H1 (cell line): ENCODE measurements around the gene HBEGF. TPM values are rescaled to one million over a fixed set of nuclear protein-coding genes. Genes with fewer than 3 reads are reported as not detected.

ENCODE experiments used
- ATF3 ChIP-seq: IDR thresholded peaks from 2 replicates; pipeline ENCODE4 v1.6.1; 2011; ENCODE audit warnings: low read depth, mild to moderate bottlenecking, low read length; ENCODE audit not compliant: insufficient read depth
- CHD7 ChIP-seq: fragments of 300-600 bp; sonication (generic); IDR thresholded peaks from 2 replicates; pipeline ENCODE4 v1.7.1; 2012; ENCODE audit warnings: low read length, moderate library complexity, mild to moderate bottlenecking, inconsistent platforms; ENCODE audit not compliant: insufficient replicate concordance
- EP300 ChIP-seq, 2 experiments: IDR thresholded peaks; 1 replicate in 1 of 2; 2 replicates in 1 of 2; pipeline ENCODE4 v1.6.1; 2011 to 2012; ENCODE audit warnings: low read depth in 2 of 2, low read length in 2 of 2, mild to moderate bottlenecking in 2 of 2, borderline replicate concordance in 1 of 2, inconsistent platforms in 1 of 2, moderate library complexity in 1 of 2
- EZH2 ChIP-seq: fragments of 200-600 bp; sonication (generic); IDR thresholded peaks from 2 replicates; pipeline ENCODE4 v1.7.1; 2012; ENCODE audit warnings: low read depth, mild to moderate bottlenecking, moderate library complexity, low read length, inconsistent platforms; ENCODE audit not compliant: severe bottlenecking
- RAD21 ChIP-seq, 2 experiments: IDR thresholded peaks in 1 of 2; conservative IDR thresholded peaks in 1 of 2; 2 replicates each; pipeline ENCODE4 v1.6.1; 2011; ENCODE audit warnings: low read depth in 2 of 2, low read length in 2 of 2, improper control_type of control experiment in 1 of 2, inconsistent platforms in 1 of 2, mild to moderate bottlenecking in 1 of 2, moderate library complexity in 1 of 2
- RFX5 ChIP-seq: IDR thresholded peaks from 2 replicates; pipeline ENCODE4 v1.6.1; 2011; ENCODE audit warnings: low read depth, low read length, improper control_type of control experiment, borderline replicate concordance
- RXRA ChIP-seq: IDR thresholded peaks from 2 replicates; pipeline ENCODE4 v1.6.1; 2011; ENCODE audit warnings: low read depth, mild to moderate bottlenecking, low read length, moderate library complexity; ENCODE audit not compliant: insufficient read depth
- SP4 ChIP-seq: IDR thresholded peaks from 2 replicates; pipeline ENCODE4 v1.6.1; 2012; ENCODE audit warnings: low read length, inconsistent platforms
- polyA plus RNA-seq, 7 experiments: library from polyadenylated mRNA; depleted of rRNA in 3 of 7; stranded (reverse) in 5 of 7; unstranded in 2 of 7; fragments of >200 nt in 5 of 7; fragments of 200-250 nt in 2 of 7; gene quantifications; 1 replicate in 5 of 7; 2 replicates in 1 of 7; 4 replicates in 1 of 7; pipeline versions ENCODE4 v1.2.1 to v1.2.3, GENCODE V29; 2011 to 2013; ENCODE audit warnings: missing spikeins in 2 of 7, mixed read lengths in 2 of 7
- total RNA-seq: library from RNA; stranded (reverse); fragmentation: NEBNext Ultra II Directional; extraction: Animal tissue kit (Norgen Biotek cat#: 25700); gene quantifications from 2 replicates; pipeline ENCODE4 v1.2.1, GENCODE V29; 2021

HBEGF gene
- total and polyA plus RNA-seq, 2 of the 8 experiments (the other 6 are each of a cell fraction or from before 2014, with no cell fraction given): 2.4 to 2.5 TPM

DNA sequence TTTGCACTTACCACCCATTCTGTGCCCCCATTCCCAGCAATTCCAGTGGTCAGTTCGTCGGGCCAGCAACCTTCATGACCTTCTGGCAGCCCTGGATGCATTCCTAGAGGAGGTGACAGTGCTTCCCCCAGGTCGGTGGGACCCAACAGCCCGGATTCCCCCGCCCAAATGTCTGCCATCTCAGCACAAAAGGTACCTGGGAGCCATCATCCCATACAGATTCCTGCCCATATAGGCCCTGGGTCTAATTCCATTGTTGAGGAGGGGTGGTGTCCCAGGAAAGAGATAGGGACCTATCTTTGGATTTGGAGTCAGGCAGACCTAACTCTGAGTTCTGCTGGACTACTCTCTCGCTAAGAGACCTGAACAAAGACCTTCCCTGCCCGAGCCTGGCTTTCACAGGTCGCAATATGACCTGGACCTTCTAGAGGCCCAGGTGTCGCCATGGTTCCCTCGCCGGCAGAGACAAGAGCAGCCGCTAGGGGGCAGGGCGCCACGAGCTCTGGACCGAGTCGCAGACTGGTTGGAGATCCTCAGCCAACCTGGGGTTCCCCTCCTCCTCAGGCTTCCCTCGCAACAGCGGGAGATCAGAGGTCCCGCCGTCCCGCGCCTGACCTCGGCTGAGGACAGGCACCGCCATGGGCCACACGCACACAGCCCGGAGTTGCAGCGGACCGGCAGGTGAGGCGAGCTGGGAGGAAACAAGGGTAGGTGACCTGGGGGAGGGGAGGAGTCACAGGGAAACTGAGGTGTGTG is 16.6 kb upstream of the HBEGF start (continued):
- no peak for TF ChIP-seq CHD7
- TF ChIP-seq RXRA: 0 out of 2 replicates have a peak, but pooled peaks have one; percentile 70
- no peak for TF ChIP-seq ATF3
- no peak for TF ChIP-seq RFX5
- 0 out of 3 replicates have a peak, but pooled peaks of 1 of the 2 experiments have one; percentile 60 for TF ChIP-seq EP300 (IDR thresholded peaks at IDR 0.05; ENCODE audit: borderline replicate concordance in 1 of 2, low read depth in 2 of 2, low read length in 2 of 2)
- no peak for TF ChIP-seq EZH2
- TF ChIP-seq SP4: no peak
- TF ChIP-seq RAD21 (IDR thresholded peaks at IDR 0.05 in 1 of 2, conservative IDR thresholded peaks at IDR 0.05 in 1 of 2; ENCODE audit: low read depth in 2 of 2, low read length in 2 of 2): peak; percentile 64 to 77
